HG03060 (cell line): ENCODE measurements around the gene CUTC.
"Not testable (repeated sequence)": the region's sequence is repeated elsewhere in the genome, so short reads cannot be mapped to it uniquely, and the experiment has no call there.

Experiments used
- ATAC-seq: cut with Tn5 transposase; IDR thresholded peaks from one replicate; pipeline ENCODE4 v1.9.1; 2021; ENCODE audit warnings: low read depth, moderate number of reproducible peaks; ENCODE audit not compliant: unreplicated experiment

CUTC gene

GRCh38 chr10:99740933-99741559 is 9.0 kb downstream of the CUTC start:
- no peak for ATAC-seq

GRCh38 chr10:99742254-99742653 is 10.2 kb downstream of the CUTC start:
- no peak for ATAC-seq

GRCh38 chr10:99742701-99743100 is 10.7 kb downstream of the CUTC start:
- ATAC-seq, result no peak

DNA sequence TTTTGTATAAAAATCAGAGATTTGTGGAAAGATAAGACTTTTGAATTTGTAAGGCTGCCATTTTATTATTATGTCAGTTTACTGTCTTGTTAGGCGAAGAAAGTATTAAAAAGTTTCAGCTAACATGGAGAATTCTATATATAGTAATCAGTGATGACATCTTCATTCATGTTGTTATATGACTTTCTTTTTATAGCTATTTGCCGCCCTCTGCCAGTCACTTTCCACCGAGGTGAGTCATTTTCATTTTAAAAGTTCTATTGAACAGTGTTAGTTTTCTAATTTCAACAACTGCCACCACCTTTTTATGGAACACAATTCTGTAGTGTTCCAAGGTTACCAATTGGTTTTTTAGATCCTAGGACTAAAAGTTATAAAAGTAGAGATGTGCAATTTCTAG is 11.8 kb downstream of the CUTC start:
- ATAC-seq, result no peak

DNA sequence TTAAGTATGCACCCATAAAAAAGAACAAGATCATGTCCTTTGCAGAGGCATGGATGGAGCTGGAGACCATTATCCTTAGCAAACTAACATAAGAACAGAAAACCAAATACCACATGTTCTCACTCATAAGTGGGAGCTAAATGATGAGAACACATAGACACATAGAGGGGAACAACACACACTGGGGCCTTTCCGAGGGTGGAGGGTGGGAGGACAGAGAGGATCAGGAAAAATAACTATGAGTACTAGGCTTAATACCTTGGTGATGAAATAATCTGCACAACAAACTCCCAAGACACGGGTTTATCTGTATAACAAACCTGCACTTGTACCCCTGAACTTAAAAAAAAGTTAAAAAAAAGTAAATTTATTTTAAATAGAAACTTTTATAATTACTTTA is 14.1 kb downstream of the CUTC start:
- ATAC-seq, result not testable (repeated sequence)

GRCh38 chr10:99748823-99749451 is 16.9 kb downstream of the CUTC start:
- no peak for ATAC-seq

DNA sequence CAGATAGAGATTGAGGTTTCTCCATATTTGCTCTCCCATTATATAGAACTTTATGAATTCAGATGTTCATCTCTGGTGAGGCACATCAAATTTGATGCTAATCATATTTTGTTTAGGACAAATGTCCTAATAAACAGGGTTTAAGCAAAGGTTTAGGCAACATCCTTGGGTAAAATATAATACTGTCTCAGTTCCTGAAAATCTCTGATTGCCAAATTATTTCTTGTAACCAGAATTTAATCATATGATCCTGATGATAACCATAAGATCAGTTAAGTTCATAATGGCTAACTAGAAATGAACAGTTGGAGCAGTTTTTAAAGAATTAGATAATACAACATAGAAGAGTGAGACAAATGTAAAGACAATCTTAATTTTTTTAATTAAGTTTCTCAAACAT is 18.6 kb downstream of the CUTC start:
- no peak for ATAC-seq

- no peak for ATAC-seq
These were observed 22.6 kb downstream of the CUTC start for GRCh38 chr10:99754670-99755069.

DNA sequence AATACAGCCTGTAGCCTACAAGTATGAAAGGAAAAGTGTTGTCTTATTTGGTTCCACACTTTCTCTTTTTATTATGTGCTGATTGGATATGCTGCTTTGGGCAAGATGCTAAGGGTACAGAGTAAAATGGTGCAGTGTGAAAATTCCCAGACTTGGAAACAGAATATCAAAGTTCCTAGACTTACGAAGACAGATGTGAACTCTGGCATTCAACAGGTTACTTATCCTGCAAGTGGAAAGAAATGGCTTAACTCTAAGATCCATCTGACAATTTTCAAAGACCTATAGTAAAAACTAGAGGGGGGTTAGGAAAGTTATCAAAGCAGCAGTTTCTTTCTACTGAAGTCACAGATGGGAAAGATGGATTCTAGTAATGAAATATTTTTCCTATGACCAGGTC is 24.1 kb downstream of the CUTC start:
- ATAC-seq, result no peak

DNA sequence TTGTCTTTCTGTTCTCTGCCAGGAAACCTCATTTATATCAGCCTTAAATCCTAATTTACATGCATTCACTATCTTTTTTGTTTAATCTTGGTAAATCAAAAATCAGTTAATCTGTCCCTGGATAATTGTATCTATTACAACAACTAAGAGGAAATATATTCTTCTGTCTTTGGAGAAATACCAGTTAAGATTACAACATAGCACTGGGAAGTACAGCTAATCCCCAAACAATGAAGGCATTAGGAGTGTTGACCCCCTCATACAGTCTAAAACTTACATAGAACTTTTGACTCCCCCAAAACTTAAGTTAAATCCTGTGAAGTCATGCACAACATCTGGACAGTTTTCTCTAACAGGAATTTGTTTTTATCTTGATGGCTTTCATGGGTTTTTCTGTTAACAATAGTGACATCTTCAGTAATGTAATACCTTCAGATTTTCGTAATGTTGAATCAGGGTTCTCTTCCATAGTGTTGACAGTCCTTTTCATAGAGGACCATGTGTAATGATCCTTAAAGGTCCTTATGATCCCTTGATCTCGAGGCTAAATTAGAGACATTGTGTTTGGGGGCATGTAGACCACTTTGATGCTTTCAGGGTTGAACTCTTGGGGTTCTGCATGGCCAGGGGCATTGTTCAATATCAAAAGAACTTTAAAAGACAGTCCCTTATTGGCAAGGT is 26.3 kb downstream of the CUTC start:
- no peak for ATAC-seq

DNA sequence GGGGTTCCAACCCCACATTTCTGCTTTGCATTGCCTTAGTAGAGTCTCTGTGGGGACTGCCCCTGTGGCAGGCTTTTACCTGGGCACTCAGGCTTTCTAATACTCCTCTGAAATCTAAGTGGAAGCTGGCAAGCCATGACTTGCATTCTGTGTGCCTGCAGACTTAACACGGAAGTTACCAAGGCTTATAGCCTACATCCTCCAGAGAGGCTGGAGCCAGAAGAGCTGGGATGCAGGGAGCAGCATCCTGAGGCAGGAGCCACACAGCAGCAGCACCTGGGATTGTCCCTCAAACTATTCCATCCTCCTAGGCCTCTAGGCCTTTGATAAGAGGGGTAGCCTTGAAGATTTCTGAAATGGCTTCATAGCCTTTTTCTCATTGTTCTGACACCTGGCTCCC is 28.3 kb downstream of the CUTC start:
- ATAC-seq, result no peak

DNA sequence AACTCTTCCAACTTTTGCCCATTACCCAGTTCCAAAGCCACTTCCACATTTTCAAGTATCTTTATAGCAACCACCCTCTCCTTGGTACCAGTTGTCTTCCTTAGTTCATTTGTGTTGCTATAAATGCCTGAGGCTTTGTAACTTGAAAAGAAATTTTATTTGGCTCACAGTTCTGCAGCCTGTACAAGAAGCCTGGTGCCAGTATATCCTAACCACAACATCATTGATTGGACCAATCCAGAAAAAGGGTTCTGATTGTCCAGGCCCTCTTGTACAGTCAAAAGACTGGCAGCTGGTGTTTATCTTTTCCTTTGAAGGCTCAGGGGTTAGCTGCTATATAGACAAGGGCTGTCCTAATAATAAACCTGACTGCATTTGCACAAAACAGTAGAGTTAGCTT is 29.3 kb downstream of the CUTC start:
- no peak for ATAC-seq

DNA sequence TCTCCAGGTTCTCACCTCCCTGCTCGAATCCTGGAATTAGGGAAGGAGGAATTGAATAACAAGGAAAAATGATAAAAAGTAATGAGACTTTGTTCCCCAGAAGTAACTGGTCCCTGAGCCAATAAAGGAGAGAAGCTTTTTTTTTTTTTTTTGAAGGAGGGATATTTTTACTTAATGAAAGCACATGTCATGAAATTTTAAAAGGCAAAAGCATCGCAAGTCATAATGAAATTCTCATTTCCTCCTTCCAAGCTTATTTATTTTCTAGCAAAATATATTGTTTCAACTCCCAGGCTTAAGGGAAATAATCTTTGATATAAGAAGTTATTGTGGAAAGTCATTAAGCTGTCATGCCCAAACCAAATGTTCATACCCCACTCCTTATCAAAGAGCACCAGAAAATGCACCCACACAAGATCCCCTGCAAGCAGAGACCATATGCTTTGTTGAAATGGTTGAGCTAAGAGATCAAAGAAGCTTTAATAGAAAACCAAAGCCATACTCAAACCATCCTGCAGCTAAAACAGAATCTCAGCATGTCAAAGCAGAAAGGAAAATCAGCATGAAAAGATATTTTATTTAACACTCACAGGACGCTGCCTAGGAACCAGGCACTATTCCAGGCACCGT is 33.8 kb downstream of the CUTC start:
- no peak for ATAC-seq

DNA sequence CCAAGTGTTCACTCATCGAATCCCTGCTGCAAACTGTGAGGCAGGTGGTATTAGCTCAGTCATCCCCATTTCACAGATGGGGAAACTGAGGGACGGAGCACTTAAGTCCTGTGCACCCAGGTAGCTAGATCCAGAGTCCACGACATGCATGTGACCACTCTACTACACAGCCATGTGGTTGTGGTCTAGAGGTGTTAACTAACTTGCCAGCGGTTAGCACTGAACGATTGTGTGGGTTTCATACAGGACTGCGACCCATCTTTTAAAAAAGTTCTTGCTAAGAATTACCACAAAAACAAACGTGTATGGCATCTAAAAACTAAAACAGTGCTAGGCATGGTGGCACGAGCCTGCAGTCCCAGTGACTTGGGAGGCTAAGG is 34.3 kb downstream of the CUTC start:
- peak; percentile 69 for ATAC-seq

DNA sequence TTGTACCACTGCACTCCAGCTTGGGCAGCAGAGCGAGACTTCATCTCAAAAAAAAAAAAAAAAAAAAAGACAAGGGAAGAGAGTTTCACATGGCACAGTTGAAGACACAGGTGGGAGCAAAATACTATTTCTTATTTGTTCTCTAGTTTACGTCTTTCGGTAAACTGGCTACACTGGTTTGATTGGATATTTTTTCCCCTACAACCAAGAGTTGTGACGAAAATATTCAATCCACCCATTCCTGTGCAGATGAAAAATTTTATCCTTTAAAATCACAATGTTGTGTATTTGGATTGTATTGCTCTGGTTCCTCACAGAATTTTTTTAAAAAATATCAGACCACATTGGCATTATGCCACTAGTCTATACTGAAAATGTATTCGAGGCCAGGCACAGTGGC is 35.9 kb downstream of the CUTC start:
- ATAC-seq, result no peak

DNA sequence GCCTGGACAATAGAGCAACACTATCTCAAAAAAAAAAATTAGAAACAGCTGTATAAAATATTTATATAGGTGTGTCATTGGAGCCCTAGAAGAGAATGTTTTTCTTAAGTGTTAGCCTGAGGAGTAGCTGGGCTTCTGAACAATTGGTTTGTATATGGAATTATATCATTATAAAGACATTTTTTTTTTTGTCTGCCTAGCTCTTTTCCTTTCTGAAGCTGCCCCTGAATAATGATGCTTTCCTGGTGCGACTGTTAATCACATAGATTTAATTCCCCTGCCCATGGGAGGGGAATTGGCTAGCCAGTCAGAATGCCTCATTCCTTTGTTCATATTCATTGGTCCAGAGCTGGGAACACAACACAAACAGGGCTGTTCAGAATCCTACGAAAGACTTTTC is 36.5 kb downstream of the CUTC start:
- ATAC-seq, result no peak

DNA sequence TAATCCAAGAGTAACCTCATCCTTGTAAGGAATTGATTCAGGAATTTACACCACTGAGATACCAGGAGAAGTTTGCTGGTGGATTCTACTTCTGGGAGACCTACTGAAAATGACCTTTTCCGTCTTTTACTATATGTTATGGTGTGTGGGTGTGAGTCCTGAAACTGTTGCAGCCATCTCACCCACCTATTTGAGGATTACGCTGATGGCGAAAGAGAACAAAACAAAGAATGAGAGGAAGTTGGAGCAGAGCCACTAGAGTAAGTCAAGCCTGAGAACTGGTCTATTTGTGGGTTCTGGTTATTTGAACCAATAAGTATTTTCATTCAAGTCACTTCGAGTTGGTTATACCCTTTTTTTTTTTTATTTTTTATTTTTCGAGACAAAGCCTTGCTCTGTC is 37.7 kb downstream of the CUTC start:
- ATAC-seq, result no peak

GRCh38 chr10:99770408-99771045 is 38.5 kb downstream of the CUTC start:
- ATAC-seq, result no peak

DNA sequence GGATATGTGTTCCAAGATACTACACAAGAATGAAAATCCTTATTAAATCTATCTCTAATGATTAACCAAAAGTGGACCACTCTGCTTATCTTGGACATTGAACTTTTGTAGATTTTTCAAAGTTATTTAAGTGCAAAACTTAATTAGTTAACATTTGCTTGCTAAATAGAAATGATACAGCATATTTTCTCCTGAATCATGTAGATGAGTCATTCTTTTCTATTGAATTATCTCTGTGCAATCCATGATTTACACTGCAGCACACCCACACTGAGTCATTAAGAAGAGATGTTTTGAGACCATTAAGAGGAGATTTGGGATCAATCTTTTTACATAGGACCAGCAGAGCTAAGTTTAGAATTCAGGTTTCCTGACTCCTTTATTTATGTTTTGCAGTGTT is 43.8 kb downstream of the CUTC start:
- ATAC-seq, result no peak

DNA sequence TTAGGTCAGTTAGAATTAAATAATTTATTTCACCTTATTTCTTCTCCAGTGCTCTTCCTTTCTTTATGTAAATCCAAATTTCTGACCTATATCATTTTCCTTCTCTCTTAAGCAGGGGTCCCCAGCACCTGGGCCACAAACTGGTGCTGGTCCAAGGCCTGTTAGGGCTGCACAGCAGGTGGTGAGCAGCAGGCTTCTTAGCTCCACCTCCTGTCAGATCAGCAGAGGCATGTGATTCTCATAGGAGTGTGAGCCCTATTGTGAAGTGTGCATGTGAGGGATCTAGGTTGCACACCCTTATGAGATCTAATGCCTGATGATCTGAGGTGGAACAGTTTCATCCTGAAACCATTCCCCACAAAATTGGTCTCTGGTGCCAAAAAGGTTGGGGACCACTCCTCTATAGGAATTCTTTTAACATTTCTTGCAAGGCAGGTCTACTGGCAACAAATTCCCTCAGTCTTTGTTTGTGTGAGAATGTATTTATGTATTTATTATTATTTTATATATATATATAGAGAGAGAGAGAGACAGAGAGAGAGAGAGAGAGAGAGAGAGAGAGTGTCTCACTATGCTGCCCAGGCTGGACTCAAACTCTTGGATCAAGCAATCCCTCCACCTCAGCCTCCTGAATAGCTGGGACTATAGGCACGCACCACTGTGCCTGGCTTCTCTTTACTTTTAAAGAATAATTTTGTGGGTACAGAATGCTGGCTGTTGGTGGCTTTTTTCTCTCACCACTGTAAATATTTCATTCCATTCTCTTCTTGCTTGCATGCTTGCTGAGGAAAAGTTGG is 46.1 kb downstream of the CUTC start:
- no peak for ATAC-seq
